Hypothalamus (tissue), 51 donors: ENCODE measurements around the gene TENT4B.
"Not testable (repeated sequence)": the region's sequence is repeated elsewhere in the genome, so short reads cannot be mapped to it uniquely, and the experiment has no call there.

Experiments used
- DNase-seq, 51 donors: peaks; one replicate each; lab custom pipeline; 2025; lab: John Stamatoyannopoulos, UW

TENT4B gene

GRCh38 chr16:50152807-50153595 lies at the start of gene TENT4B:
TENT4B (plus strand) TSS chr16:50153306; CDS start chr16:50153622, 316 bp downstream.
- peak; percentile 26 to 98 (median 86) for DNase-seq

- DNase-seq: no peak
Measured at GRCh38 chr16:50103764-50104163, 49.3 kb upstream of the TENT4B start.

GRCh38 chr16:50114357-50115129 lies 38.6 kb upstream of the TENT4B start:
- no peak for DNase-seq

DNA sequence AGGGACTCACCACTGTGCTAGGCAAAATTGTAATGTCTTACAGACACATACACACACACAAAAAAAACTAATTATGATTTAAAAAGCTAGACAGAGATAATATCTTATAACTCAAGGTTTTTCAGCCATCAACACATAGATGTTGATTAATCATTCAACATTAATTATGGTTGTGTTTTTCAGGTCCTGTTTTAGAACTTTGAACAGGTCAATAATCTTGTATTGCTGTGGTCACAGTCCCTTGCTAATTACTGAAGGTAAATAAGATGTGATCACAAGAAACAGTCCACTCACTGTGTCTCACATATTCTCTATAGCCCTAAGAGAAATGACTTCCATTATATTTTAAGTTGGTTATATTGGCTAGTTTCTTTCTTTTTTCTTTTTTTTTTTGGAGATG lies 32.4 kb upstream of the TENT4B start:
- no peak for DNase-seq

- no peak for DNase-seq
Measured at GRCh38 chr16:50121278-50121677, 31.8 kb upstream of the TENT4B start.

GRCh38 chr16:50121721-50122445 lies 31.2 kb upstream of the TENT4B start:
- no peak for DNase-seq

DNA sequence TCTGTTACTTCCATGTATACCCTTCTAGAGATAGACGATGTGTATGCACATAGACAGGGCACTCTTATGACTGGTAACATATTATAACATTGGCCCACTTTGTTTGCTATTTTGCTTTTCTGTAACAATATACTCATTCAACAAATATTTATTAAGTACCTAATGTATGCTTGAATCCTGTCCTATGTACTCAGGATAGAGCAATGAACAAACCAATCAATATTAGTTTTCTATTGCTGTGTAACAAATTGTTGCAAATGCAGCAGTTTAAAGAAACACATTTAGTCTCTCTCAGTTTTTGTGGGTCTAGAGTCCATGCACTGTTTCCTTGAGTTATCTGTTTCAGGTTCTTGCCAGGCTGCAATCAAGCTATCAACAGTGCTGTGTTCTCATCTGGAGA lies 29.7 kb upstream of the TENT4B start:
- DNase-seq: no peak

DNA sequence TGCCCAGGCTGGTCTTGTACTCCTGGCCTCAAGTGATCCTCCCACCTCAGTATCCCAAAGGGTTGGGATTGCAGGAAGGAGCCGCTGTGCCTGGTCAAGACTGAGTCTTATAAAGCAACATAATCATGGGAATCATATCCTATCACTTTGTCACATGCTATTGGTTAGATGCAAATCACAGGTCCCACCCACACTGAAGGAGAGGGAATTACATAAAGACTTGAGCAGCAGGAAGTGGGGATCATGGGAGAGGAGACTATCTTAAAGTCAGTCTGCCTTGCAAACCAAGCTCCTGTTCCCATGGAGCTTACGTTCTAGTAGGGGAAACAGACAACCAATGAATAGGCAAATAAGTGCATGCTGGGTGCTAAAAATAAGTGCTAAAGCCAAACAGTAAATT lies 28.3 kb upstream of the TENT4B start:
- DNase-seq: no peak

DNA sequence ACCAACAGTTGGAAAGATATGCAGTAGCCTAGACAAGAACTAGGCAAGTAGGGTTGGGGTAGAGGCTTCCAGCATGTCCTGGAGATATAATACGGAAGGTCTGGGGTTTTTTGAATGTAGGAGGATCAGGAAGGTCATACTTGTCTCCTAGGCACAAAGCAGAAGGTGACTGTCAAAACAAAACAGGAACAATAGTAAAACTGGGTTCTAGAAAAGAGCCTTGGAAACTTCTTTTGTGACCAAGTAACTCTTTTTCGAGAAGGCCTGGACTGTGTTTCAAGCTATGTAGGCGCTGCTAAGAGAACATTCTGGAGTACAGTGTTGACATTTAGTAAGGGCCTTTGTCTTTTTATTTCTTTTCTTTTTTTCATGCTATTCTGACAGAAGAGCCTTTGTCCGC lies 26.9 kb upstream of the TENT4B start:
- no peak for DNase-seq

GRCh38 chr16:50132571-50132970 lies 20.5 kb upstream of the TENT4B start:
- not testable (repeated sequence) for DNase-seq

DNA sequence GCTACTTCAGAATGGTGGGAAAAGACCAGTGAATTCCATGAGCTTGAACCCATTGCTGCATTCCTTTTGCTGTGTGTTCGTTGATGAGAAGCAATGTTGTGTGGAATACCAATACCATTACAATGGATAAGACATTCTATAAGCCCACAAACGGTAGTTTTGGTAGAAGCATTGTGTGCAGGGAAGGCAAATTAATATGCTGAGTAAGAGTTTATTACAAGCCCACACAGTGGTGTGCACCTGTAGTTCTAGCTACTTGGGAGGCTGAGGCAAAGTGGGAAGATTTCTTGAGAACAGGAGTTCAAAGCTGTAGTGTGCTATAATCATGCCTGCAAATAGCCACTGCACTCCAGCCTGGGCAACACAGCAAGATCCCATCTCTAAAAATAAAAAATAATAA lies 19.9 kb upstream of the TENT4B start:
- no peak for DNase-seq

DNA sequence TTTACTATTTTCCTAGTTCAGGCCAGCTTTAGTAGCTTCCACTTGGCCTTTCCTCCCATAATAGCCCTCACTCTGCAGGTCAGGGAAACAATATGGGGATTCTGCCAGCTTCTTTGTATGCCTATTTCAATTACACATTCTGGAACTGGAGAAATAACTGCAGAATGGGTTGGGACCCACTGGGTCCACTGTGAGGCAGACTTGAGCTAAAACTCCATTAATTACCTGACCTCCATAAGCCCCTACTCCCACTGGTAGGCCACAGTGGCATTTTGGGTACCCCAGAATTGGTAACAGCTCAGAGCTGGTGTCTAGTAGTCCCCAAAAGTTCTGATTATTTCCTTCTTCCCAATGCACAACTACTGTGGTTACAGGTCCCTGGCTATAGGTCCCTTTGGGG lies 16.7 kb upstream of the TENT4B start:
- no peak for DNase-seq

DNA sequence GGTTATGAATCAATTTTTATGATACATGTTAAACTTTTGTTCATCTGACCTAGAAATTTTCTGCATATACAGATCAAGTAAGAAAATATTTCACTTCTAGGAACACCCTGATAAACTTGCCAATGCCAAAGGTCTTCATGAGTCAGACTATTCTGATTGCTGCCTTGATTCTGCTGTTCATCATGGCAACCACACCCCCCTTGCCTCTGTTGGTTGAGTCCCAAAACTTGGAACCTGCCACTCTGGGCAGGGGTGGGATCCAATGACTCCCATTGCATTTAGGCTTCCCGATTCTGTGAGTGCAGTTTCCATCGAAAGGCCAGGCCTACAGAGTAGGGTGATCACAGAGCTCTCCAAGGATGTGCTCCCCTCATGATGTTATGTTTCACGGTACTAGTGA lies 15.8 kb upstream of the TENT4B start:
- DNase-seq: no peak

GRCh38 chr16:50139580-50139979 lies 13.5 kb upstream of the TENT4B start:
- no peak for DNase-seq

GRCh38 chr16:50144211-50144610 lies 8.9 kb upstream of the TENT4B start:
- no peak for DNase-seq

GRCh38 chr16:50146479-50147435 lies 6.3 kb upstream of the TENT4B start:
- no peak for DNase-seq

DNA sequence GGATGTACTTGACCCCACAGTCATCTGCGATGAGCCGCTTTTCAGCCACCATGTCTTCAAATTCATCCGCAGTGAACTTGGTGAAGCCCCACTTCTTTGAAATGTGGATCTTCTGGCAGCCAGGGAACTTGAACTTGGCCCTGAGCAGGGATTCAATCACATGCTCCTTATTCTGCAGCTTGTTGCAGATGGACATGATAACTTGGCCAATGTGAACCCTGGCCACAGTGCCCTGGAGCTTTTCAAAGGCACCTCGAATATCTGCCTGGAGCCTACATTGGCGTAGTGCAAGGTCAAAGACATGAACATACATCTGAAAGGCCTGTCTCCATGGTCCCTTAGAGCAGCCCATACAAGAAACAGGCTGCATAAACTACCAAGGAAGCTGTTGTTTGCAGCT lies 1.8 kb upstream of the TENT4B start:
- no peak for DNase-seq

DNA sequence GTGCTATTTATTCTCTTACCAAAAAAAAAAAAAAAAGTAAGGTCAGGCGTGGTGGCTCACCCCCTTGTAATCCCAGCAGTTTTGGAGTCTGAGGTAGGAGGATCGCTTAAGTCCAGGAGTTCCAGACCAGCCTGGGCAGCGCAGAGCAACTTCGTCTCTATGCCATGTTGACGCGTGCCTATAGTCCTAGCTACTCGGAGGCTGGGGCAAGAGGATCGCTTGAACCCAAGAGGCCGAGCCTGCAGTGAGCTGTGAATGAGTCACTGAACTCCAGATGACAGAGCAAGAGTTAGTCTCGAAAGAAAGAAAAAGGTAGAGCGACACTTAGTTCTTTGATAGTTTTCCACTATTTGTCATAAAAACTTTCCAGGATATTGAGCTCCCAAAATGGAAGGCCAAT lies 1.4 kb upstream of the TENT4B start:
- DNase-seq: no peak

- peak in 25 of 51 donors; percentile 16 to 75 (median 39) for DNase-seq
Measured at GRCh38 chr16:50152351-50152806, 727 bp upstream of the TENT4B start.
